Mesodermal cell (in vitro differentiated cells): ENCODE measurements around the gene VHLL.

Experiments used
- H3K27ac ChIP-seq: 2 replicates; pipeline ENCODE4 v1.7.0; 2013; ENCODE audit warnings: mild to moderate bottlenecking, low read depth, low read length, moderate library complexity; ENCODE audit not compliant: severe bottlenecking
- H3K36me3 ChIP-seq: 2 replicates; pipeline ENCODE4 v1.7.1; 2013; ENCODE audit warnings: mild to moderate bottlenecking, low read length, moderate library complexity; ENCODE audit not compliant: control insufficient read depth, insufficient read depth
- H3K4me1 ChIP-seq: one replicate; pipeline ENCODE4 v1.7.1; 2013; ENCODE audit warnings: mild to moderate bottlenecking, low read length; ENCODE audit not compliant: insufficient read depth, control insufficient read depth, poor library complexity, severe bottlenecking
- H3K4me3 ChIP-seq: 2 replicates; pipeline ENCODE4 v1.7.0; 2013; ENCODE audit warnings: low read length, control low read depth, mild to moderate bottlenecking; ENCODE audit not compliant: insufficient read depth, poor library complexity, severe bottlenecking; ENCODE audit errors: extremely low read depth
- H3K9me3 ChIP-seq: 2 replicates; pipeline ENCODE4 v1.7.1; 2013; ENCODE audit warnings: mild to moderate bottlenecking, low read length, moderate library complexity; ENCODE audit not compliant: control insufficient read depth
- WGBS, 2 experiments: methylation state at CpG; one replicate each; pipeline ENCODE4 v1.1.5; 2013; ENCODE audit warnings: missing lambda C conversion rate in 2 of 2; ENCODE audit not compliant: insufficient coverage in 2 of 2; 5-methylcytosine and 5-hydroxymethylcytosine counted together

The VHLL gene

GRCh38 chr1:156257711-156258110, 41.4 kb downstream of the VHLL start:
- Histone ChIP-seq H3K4me3 (no peak overlapping the region), H3K9me3 (no peaks in the 10 kb centered on the region), H3K4me1 (peaks cover 29% of the 10 kb centered on the region), H3K27ac (peak overlapping the region; percentile 31), H3K36me3 (peaks cover 92% of the 10 kb centered on the region)
- 92% methylated on average over 2 of the region's 2 CpGs; no CpG with 5 or more reads in 1 of the 2 experiments for WGBS, 2 experiments

DNA sequence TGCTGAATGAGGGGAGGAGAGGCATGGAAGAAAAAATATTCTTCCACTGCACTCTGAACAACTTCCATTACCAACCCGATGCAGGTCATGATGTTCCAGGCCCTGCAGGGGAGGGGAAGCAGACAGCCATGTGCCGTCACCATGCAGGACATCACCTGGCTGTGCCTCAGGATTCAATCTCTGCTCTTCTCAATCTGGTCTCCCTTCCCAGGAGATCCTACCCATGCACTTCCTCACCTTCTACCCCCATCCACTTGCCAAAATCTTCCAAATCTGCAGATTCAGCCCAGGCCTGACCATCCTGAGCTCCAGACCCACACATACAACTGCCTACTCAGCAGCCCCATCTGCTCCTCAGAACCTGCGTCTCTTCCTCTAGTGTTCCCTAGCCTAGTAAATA, 45.5 kb downstream of the VHLL start:
- H3K4me3 ChIP-seq: no peak overlapping the region
- peak overlapping the region; percentile 37 for H3K27ac ChIP-seq
- WGBS, 2 experiments: 93 to 100% methylated on average over 2 to 3 of the region's 3 CpGs
- no peaks in the 10 kb centered on the region for H3K9me3 ChIP-seq
- peaks cover 68% of the 10 kb centered on the region for H3K4me1 ChIP-seq
- H3K36me3 ChIP-seq: peaks cover 90% of the 10 kb centered on the region

DNA sequence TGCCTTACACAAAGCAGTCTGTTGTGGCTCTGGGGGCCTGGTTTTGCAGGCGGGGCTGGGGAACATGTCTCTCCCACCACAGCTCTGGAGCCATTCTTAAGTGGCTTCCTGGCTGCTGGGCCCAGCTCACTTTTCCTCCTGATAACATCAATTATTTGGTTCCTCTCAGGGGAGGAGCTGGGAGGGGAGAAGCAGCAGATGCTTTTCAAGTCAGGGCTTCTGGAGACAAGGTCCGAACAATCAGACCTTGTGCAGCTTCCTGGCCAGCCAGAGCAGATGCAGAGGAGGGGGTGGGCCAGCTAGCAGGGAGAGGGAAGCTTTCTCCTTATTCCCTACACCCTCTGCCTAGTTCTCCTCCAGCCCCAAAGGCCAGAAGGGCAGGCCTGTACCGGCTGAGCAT, 47.6 kb downstream of the VHLL start:
- Histone ChIP-seq H3K4me1 (peaks cover 61% of the 10 kb centered on the region), H3K9me3 (no peaks in the 10 kb centered on the region), H3K4me3 (no peak overlapping the region), H3K36me3 (peaks cover 76% of the 10 kb centered on the region), H3K27ac (peak overlapping the region; percentile 76)
- WGBS, 2 experiments: 74 to 86% methylated on average over 2 to 3 of the region's 3 CpGs

- H3K27ac ChIP-seq: peak overlapping the region; percentile 10
- no peak overlapping the region for H3K4me3 ChIP-seq
- no peaks in the 10 kb centered on the region for H3K9me3 ChIP-seq
- H3K36me3 ChIP-seq: peaks cover 60% of the 10 kb centered on the region
- H3K4me1 ChIP-seq: peaks cover 57% of the 10 kb centered on the region
- WGBS, 2 experiments: 90 to 98% methylated on average over 2 to 4 of the region's 5 CpGs
Measured at GRCh38 chr1:156249593-156249992, 49.5 kb downstream of the VHLL start.
